T47D (cell line): ENCODE data around the gene RINT1.
"Not testable (repeated sequence)": the region's sequence is repeated elsewhere in the genome, so short reads cannot be mapped to it uniquely, and the experiment has no call there.

Experiments used
- DNase-seq, 2 experiments: peaks; one replicate each; pipeline versions ENCODE4 v3.0.0 to v3.0.0-alpha.2; 2011 to 2012; ENCODE audit warnings: low read depth in 1 of 2, low spot score in 1 of 2
- JUND ChIP-seq: IDR thresholded peaks from 2 replicates; pipeline ENCODE4 v1.6.1; 2012; ENCODE audit warnings: low read depth
- in situ Hi-C: cut with HindIII; loops from 2 replicates; pipeline ENCODE4 v1.10.0; 2016; ENCODE audit warnings: low sequenced_read_pairs, low pct_unique_long_range_greater_than_20kb

The RINT1 gene

DNA sequence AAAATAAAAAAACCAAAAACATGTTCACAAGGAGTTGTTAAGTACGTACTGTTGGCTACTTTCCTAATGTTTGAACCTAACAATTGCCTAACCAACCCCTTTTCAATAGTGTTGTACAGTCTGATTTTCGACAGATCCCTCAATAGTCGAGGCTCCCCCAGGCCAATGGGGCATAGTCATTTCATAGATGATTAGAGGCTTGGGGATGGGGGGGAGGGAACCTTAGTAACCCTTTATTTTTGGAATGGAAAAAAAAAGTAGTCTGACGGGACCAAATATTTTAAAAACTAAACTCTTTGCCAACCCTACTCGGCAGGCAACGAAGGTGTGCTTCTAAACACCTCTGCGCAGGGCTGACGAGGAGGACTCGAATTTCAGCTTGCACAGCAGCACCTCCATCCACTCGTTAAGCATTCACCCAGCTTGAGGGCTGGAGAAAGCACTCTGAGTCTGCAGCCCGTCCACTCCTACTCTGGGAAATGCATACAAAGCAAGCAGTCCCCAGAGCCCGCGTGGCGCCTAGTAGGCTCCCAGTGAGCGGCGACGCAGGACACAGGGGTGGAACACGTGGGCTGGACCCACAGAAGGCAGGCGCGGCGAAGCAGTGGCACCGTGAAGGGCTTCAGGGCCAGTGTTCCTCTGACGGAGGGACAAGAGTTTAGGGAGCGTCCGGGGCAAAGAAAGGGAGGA is 10.8 kb upstream of the RINT1 start:
- TF ChIP-seq JUND = no peak
- in situ Hi-C loops = no loop called here

DNA sequence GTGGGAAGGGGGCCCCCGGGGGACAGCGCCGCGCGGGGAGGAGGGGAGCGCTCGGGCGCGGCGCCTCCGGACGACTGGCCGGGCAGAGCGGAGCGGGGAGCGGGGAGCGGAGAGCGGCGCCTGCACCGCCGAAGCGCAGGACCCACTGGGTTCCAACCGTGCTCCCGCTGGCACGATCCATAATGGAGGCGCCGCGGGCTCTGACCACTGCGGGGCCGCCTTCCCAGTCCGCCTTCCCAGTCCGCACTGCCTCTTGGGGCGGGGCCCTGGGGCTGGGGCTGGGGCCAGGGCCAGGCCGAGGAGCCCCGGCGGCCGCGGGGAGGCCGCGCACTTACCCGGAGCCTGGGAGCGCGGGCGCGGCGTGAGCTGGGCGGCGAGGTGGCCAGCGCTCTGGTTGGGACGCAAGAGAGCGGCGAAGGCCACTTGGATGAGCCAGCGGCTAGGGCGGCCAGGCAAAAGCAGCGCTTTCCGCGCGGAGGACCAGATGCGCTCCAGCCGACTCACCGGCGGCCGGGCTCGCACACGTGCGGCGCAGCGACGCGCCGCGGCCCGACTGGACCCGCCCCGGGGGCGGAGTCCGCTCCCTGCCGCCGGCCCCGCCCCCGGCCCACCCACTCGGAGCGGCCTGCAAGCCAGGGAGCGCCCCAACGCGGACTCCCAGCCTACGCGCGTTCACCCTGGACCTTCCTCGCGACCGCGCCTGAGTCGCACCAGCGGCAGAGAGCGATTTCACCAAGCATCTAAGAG is 10.1 kb upstream of the RINT1 start, which contains the start of gene PUS7:
TSS of gene PUS7 (minus strand) at position 555 of the 747 bp plus-strand sequence. CDS start 13,759 bp downstream, outside the sequence.
- in situ Hi-C loops = no loop called here
- TF ChIP-seq JUND = no peak
- peak; percentile 65 to 89 for DNase-seq

More for the DNA sequence above, 10.8 kb upstream of the RINT1 start:
- DNase-seq = peak; percentile 56 to 77

DNA sequence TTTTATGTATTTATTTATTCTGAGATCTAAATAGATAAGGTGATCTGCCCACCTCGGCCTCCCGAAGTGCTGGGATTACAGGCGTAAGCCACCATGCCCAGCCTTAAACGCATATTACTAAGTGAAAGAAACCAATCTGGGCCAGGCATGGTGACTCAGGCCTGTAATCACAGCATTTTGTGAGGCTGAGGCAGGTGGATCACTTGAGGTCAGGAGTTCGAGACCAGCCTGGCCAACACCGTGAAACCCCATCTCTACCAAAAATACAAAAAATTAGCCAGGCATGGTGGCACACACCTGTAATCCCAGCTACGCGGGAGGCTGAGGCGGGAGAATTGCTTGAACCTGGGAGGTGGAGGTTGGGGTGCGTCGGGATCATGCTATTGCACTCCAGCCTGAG is 7.6 kb upstream of the RINT1 start:
- DNase-seq, in situ Hi-C loops: not testable (repeated sequence)

DNA sequence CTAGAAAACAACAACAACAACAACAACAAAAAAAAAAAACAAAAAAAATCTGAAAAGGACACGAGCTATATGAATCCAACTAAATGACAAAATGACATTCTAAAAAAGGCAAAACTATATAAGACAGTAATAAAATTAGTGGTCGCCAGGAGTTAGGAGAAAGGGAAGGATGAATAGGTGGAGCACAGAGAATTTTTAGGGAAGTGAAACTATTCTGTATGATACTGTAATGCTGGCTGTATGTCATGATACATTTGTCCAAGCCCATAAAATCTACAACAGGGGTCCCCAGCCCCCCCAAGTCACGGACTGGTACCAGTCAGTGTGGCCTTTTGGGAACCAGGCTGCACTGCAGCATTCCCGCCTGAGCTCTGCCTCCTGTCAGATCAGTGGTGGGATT is 7.2 kb upstream of the RINT1 start:
- DNase-seq = no peak
- in situ Hi-C loops = no loop called here

DNA sequence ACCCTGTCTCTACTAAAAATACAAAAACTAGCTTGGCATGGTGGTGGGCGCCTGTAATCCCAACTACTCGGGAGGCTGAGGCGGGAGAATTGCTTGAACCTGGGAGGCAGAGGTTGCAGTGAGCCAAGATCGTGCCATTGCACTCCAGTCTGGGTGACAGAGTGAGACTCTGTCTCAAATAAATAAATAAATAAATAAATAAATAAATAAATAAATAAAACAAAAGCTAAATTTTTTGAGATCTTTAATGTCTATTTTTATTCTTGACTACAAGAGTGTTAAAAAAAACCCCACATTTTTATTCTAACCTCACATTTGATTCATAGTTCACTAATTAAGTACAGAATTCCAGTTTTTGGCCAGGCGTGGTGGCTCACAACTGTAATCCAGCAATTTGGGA is 4.3 kb upstream of the RINT1 start:
- in situ Hi-C loops, DNase-seq: not testable (repeated sequence)

More for the DNA sequence above, 7.2 kb upstream of the RINT1 start:
- no peak for TF ChIP-seq JUND

DNA sequence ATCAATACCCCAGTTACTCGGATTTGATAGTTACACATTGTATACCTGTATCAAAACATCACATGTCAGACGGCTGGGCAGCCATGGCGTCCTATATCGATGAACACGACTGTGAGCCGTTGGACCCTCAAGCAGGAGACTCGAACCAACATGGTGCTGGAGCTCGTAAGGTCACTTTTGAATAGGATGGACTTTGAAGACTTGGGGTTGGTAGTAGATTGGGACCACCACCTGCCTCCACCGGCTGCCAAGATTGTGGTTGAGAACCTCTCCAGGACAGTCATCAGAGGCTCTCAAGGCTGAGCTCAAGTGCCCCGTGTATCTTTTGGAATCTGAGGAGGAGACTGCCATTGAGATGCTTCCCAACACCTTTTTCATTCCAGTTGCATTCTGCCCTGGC is 1.9 kb upstream of the RINT1 start:
- no peak for TF ChIP-seq JUND
- in situ Hi-C loops = no loop called here
- DNase-seq = no peak

DNA sequence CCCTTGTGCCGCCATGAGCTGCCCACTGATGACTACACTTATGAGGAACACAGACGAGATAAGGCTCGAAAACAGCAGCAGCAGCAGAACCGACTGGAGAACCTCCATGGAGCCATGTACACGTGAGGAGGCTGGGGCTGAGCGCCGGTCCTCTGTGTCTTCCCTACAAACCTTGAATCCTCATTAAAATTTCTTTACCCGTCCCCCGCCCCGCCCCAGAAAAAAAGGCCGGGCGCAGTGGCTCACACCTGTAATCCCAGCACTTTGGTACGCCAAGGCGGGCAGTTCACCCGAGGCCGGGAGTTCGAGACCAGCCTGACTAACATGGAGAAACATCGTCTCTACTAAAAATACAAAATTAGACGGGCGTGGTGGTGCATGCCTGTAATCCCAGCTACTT is 1.5 kb upstream of the RINT1 start:
- TF ChIP-seq JUND = no peak
- no peak for DNase-seq
- in situ Hi-C loops = no loop called here

DNA sequence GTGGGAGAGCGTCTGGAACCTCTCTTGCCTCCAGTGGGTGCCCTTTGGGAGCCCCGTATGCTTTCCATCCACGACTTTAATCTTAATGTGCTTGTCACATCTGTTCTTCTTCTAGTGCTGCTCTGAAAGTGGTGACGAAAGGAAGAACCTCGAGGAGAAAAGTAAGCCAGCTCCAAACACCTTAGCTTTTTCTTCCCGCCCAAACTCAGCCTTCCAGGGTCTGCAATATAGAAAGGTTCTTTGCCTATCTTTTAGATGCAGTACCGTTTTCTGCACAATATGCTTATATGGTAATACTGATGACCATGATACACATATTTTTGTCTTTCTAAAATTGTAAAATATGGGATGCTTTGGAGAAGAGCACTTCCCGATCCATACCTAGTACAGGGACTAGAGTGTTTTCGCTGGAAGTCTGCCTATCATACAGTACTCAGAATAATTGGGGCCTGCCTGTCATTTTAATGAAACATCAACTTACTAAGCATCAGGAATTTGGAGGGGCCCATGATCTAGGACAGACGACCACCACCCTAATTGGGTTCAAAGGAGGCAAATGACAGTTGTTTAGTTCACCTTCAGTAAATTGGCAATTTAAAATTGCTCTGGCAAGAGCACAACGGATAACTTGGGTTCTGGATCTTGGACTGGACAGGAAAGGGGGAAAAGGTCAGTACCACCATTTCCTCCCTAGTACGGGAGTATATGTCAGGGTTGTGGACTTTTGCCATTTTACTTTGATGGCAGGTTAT is 884 bp downstream of the RINT1 start:
- TF ChIP-seq JUND = no peak
- no peak for DNase-seq
- in situ Hi-C loops = no loop called here

DNA sequence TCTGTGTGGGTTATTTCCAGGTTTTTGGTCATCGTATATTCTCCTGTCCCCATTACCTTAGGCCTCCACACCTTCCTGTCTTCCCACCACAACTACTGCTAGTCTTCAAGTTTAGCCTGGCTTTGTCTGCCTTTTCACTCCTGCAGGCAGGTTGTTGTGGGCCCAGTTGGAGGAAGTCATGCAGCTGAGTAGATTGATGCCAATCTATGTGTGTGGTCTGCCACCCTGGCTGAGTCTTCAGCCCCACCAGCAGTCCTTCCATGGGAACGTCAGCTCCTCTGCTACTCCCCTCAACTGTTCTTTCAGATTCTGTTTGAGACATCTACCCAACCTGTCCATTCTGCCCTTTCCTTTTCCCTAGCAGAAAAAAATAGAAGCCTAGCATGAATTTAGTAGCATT is 6.3 kb downstream of the RINT1 start:
- in situ Hi-C loops = no loop called here
- no peak for TF ChIP-seq JUND
- no peak for DNase-seq

DNA sequence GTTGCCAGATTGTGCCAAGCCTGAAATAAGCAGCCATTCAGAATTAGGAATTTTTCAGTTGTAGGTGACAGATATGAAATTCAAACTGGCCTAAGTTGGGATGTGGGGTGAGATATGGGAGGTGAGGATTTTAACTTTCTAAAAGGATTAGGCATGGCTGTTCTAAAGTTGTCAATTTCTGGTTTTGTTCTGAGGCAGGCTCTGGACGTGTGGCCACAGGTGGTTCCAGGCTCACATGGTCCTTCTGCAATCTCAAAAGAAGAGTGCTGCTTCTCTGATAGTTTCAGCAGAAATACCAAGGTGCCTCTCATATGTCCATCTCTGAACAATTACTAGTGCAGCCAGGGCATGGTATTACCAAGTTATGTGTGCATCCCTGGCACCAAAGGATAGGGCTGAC is 27.9 kb downstream of the RINT1 start:
- DNase-seq = no peak
- TF ChIP-seq JUND = no peak
- in situ Hi-C loops = no loop called here

DNA sequence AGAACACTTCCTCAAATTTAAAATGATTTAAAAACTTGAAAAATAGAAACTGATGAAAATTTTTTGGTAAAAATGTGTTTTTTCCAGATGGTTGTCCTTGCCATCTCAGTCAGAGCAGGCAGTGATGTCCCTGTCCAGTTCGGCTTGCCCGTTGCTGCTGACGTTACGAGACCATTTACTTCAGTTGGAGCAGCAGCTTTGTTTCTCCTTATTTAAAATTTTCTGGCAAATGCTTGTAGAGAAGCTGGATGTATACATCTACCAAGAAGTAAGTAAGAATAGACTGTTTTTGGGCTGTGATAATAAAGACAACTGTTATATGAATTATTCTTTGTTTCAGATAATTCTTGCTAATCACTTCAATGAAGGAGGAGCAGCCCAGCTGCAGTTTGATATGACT is 33.2 kb downstream of the RINT1 start:
- no peak for TF ChIP-seq JUND
- in situ Hi-C loops = no loop called here
- DNase-seq = no peak

DNA sequence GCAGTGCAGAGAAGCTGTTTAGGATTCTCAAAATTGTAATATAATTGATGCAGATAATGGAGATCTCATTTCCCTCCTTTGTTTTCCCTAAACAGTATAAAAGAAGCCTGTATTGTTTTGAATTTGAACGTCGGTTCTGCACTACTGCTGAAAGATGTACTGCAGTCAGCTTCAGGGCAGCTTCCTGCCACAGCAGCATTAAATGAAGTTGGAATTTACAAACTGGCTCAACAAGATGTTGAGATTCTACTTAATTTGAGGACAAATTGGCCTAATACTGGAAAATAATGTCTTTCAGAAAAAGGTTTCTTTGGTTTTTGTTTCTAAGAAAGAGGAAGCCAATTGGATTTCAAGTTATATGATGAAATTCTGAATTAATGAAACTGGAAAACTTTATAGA is 35.0 kb downstream of the RINT1 start:
- in situ Hi-C loops = no loop called here
- no peak for TF ChIP-seq JUND
- no peak for DNase-seq

DNA sequence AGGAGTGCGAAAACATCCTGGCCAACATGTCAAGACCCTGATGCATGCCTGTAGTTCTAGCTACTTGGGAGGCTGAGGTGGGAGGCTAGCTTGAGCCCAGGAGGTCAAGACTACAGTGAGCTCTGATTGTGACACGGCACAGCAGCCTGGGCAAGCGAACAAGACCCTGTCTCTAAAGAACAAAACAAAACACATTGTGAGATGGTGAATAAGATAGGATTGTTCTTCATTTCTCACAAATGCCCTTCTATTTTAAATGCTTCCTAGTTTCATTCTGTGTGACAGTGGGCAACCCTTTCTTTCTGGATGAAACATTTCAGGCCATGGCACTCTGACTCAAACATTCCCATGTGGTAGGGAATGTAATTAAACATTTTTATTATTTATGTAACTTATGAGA is 35.8 kb downstream of the RINT1 start:
- no peak for DNase-seq
- in situ Hi-C loops = no loop called here
- no peak for TF ChIP-seq JUND
